ENCODE data around the gene ELP5.
"Not testable (repeated sequence)": the region's sequence is repeated elsewhere in the genome, so short reads cannot be mapped to it uniquely, and the experiment has no call there.

ELP5 gene

GRCh38 chr17:7234083-7234951 lies 17.7 kb upstream of the ELP5 start, which contains the start of gene DVL2:
DVL2 (minus strand) TSS chr17:7234517; CDS start chr17:7234262, 255 bp downstream.
- DNase-seq (ENCODE audit: low read depth, low spot score), result peak; percentile 92
- H3K4me3 ChIP-seq (ENCODE audit: low read length), result peak within 1 kb of the TSS; percentile 74

- DNase-seq (ENCODE audit: low read depth, low spot score), result no peak
- H3K4me3 ChIP-seq (ENCODE audit: low read length), result no peak overlapping the region
These were observed 16.0 kb upstream of the ELP5 start for GRCh38 chr17:7235693-7236665.

- no peak overlapping the region for H3K4me3 ChIP-seq (ENCODE audit: low read length)
- DNase-seq (ENCODE audit: low read depth, low spot score), result no peak
These were observed 15.2 kb upstream of the ELP5 start for GRCh38 chr17:7236808-7237207.

- no peak for DNase-seq (ENCODE audit: low read depth, low spot score)
- H3K4me3 ChIP-seq (ENCODE audit: low read length), result peak overlapping the region; percentile 98
These were observed 14.7 kb upstream of the ELP5 start for GRCh38 chr17:7237266-7237760.

- DNase-seq (ENCODE audit: low read depth, low spot score), result peak; percentile 65
- peak overlapping the region; percentile 98 for H3K4me3 ChIP-seq (ENCODE audit: low read length)
These were observed 14.1 kb upstream of the ELP5 start for GRCh38 chr17:7237761-7238419.

GRCh38 chr17:7238420-7239090 lies 13.5 kb upstream of the ELP5 start:
- no peak for DNase-seq (ENCODE audit: low read depth, low spot score)
- peak overlapping the region; percentile 98 for H3K4me3 ChIP-seq (ENCODE audit: low read length)

GRCh38 chr17:7239091-7240027 lies 12.7 kb upstream of the ELP5 start, which contains the start of gene PHF23:
PHF23 (minus strand) TSS chr17:7239457; CDS start chr17:7239279, 178 bp downstream.
- DNase-seq (ENCODE audit: low read depth, low spot score), result peak; percentile 99
- H3K4me3 ChIP-seq (ENCODE audit: low read length), result peak within 1 kb of the TSS; percentile 98

GRCh38 chr17:7240375-7240774 lies 11.6 kb upstream of the ELP5 start:
- no peak for DNase-seq (ENCODE audit: low read depth, low spot score)
- peak overlapping the region; percentile 58 for H3K4me3 ChIP-seq (ENCODE audit: low read length)

- H3K4me3 ChIP-seq (ENCODE audit: low read length), result peak overlapping the region; percentile 96
- no peak for DNase-seq (ENCODE audit: low read depth, low spot score)
These were observed 10.8 kb upstream of the ELP5 start for GRCh38 chr17:7241090-7241733.

GRCh38 chr17:7241783-7242716 lies 10.0 kb upstream of the ELP5 start, which contains the start of gene GABARAP:
GABARAP (minus strand) TSS chr17:7242449; CDS start chr17:7242330, 119 bp downstream.
- peak within 1 kb of the TSS; percentile 96 for H3K4me3 ChIP-seq (ENCODE audit: low read length)
- peak; percentile 87 for DNase-seq (ENCODE audit: low read depth, low spot score)

GRCh38 chr17:7242717-7243452 lies 9.1 kb upstream of the ELP5 start:
- peak overlapping the region; percentile 96 for H3K4me3 ChIP-seq (ENCODE audit: low read length)
- peak; percentile 95 for DNase-seq (ENCODE audit: low read depth, low spot score)

GRCh38 chr17:7243453-7243729 lies 8.6 kb upstream of the ELP5 start:
- no peak for DNase-seq (ENCODE audit: low read depth, low spot score)
- H3K4me3 ChIP-seq (ENCODE audit: low read length), result peak overlapping the region; percentile 96

- DNase-seq (ENCODE audit: low read depth, low spot score); H3K4me3 ChIP-seq (ENCODE audit: low read length): not testable (repeated sequence)
These were observed 8.2 kb upstream of the ELP5 start for GRCh38 chr17:7243838-7244237.

- no peak overlapping the region for H3K4me3 ChIP-seq (ENCODE audit: low read length)
- DNase-seq (ENCODE audit: low read depth, low spot score), result no peak
These were observed 5.2 kb upstream of the ELP5 start for GRCh38 chr17:7246779-7247178.

- H3K4me3 ChIP-seq (ENCODE audit: low read length), result no peak overlapping the region
- DNase-seq (ENCODE audit: low read depth, low spot score), result no peak
These were observed 3.2 kb upstream of the ELP5 start for GRCh38 chr17:7248796-7249195.
